ENCODE data around the gene ADAMTS16.
"Not testable (repeated sequence)": the region's sequence is repeated elsewhere in the genome, so short reads cannot be mapped to it uniquely, and the experiment has no call there.

The ADAMTS16 gene

GRCh38 chr5:5139777-5140478 lies at the start of gene ADAMTS16:
TSS of gene ADAMTS16 (plus strand) at chr5:5140330. CDS start at chr5:5140468, 138 bp downstream.
- DNase-seq, result peak in 1 of 14 donors; percentile 58

GRCh38 chr5:5092149-5092548 lies 48.0 kb upstream of the ADAMTS16 start:
- DNase-seq, result no peak

GRCh38 chr5:5100635-5101034 lies 39.5 kb upstream of the ADAMTS16 start:
- no peak for DNase-seq

GRCh38 chr5:5101676-5102075 lies 38.5 kb upstream of the ADAMTS16 start:
- DNase-seq, result no peak

- DNase-seq, result no peak
These were observed 36.9 kb upstream of the ADAMTS16 start for GRCh38 chr5:5103245-5103644.

- no peak for DNase-seq
These were observed 35.6 kb upstream of the ADAMTS16 start for GRCh38 chr5:5104550-5104949.

GRCh38 chr5:5105531-5105930 lies 34.6 kb upstream of the ADAMTS16 start:
- no peak for DNase-seq

- DNase-seq, result no peak
These were observed 23.2 kb upstream of the ADAMTS16 start for GRCh38 chr5:5116956-5117355.

GRCh38 chr5:5122776-5123175 lies 17.4 kb upstream of the ADAMTS16 start:
- DNase-seq, result no peak

- DNase-seq, result no peak
These were observed 15.9 kb upstream of the ADAMTS16 start for GRCh38 chr5:5124231-5124630.

- DNase-seq, result no peak
These were observed 13.7 kb upstream of the ADAMTS16 start for GRCh38 chr5:5126444-5126843.

- no peak for DNase-seq
These were observed 11.4 kb upstream of the ADAMTS16 start for GRCh38 chr5:5128766-5129165.

GRCh38 chr5:5132234-5132633 lies 7.9 kb upstream of the ADAMTS16 start:
- DNase-seq, result no peak

GRCh38 chr5:5132693-5133295 lies 7.3 kb upstream of the ADAMTS16 start:
- no peak for DNase-seq

GRCh38 chr5:5134107-5134506 lies 6.0 kb upstream of the ADAMTS16 start:
- DNase-seq, result no peak

- no peak for DNase-seq
These were observed 4.0 kb upstream of the ADAMTS16 start for GRCh38 chr5:5135957-5136676.

GRCh38 chr5:5137851-5138250 lies 2.3 kb upstream of the ADAMTS16 start:
- not testable (repeated sequence) for DNase-seq

GRCh38 chr5:5139336-5139776 lies 774 bp upstream of the ADAMTS16 start:
- DNase-seq, result peak in 1 of 14 donors; percentile 58

GRCh38 chr5:5140479-5141338 lies 579 bp downstream of the ADAMTS16 start:
- peak in 1 of 14 donors; percentile 52 for DNase-seq

GRCh38 chr5:5141339-5141599 lies 1.1 kb downstream of the ADAMTS16 start:
- peak in 1 of 14 donors; percentile 54 for DNase-seq

GRCh38 chr5:5141625-5142525 lies 1.7 kb downstream of the ADAMTS16 start:
- DNase-seq, result peak in 5 of 14 donors; percentile 2 to 67 (median 11)

- no peak for DNase-seq
These were observed 4.3 kb downstream of the ADAMTS16 start for GRCh38 chr5:5144441-5144840.

Data from C1 segment of cervical spinal cord (tissue), 14 donors.